Measurements from ENCODE around the gene PLEKHA6.

The PLEKHA6 gene

DNA sequence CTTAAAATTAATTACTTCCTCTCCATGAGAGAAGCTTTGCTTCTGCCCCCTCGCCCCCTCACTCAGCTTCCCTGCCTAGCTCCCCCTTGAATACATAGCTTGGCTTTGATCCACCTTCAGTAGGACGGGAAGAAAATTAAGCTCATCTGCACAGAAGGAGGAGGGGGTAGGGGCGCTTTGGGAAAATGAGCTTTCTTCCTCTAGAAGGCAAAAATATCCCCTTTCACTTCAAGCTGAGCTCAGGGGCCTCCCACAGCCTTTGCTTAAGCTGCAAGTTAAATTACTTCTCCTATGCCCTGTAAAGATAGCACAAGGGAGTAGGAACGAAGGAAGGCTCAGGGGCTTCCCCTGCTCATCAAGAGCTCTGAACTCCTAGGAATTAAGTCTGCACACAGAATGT lies 80.8 kb downstream of the PLEKHA6 start:
- Histone ChIP-seq H3K36me3 (ENCODE audit: low read depth) (no peaks in the 10 kb centered on the region), H3K4me1 (ENCODE audit: insufficient read depth, poor library complexity, severe bottlenecking) (no peaks in the 10 kb centered on the region), H3K9me3 (ENCODE audit: severe bottlenecking) (no peaks in the 10 kb centered on the region), H3K4me3 (ENCODE audit: severe bottlenecking) (no peak overlapping the region), H3K27me3 (ENCODE audit: insufficient read depth, poor library complexity, severe bottlenecking) (no peaks in the 10 kb centered on the region), H3K27ac (ENCODE audit: poor library complexity, severe bottlenecking) (no peak overlapping the region)
- ATAC-seq (ENCODE audit: low read depth), result no peak
- DNase-seq (ENCODE audit: low spot score), result no peak
- TF ChIP-seq CTCF (IDR thresholded peaks at IDR 0.05; ENCODE audit: poor library complexity, severe bottlenecking), result no peak

DNA sequence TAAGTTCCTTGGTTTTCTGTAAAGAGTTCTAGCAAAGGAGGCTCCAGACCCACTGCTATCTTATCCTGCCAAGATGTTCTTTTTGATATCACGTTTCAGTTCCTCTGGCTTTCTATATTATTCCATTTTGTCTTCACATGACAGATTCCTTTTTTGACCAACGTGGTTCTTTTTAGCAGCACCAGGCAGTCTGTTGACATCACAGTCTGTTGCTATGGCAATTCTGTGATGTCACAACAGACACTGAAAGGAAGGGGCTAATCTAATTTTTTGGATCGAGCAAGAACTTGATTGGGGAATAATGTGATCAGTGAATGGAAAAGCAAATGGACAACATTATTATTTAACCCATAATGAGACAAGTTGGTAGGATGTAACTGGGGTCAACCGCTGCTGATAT lies 81.5 kb downstream of the PLEKHA6 start:
- Histone ChIP-seq H3K27ac (ENCODE audit: poor library complexity, severe bottlenecking) (no peak overlapping the region), H3K9me3 (ENCODE audit: severe bottlenecking) (no peaks in the 10 kb centered on the region), H3K27me3 (ENCODE audit: insufficient read depth, poor library complexity, severe bottlenecking) (no peaks in the 10 kb centered on the region), H3K4me1 (ENCODE audit: insufficient read depth, poor library complexity, severe bottlenecking) (no peaks in the 10 kb centered on the region), H3K4me3 (ENCODE audit: severe bottlenecking) (no peak overlapping the region), H3K36me3 (ENCODE audit: low read depth) (no peaks in the 10 kb centered on the region)
- ATAC-seq (ENCODE audit: low read depth) (no peak), DNase-seq (ENCODE audit: low spot score) (no peak)
- no peak for TF ChIP-seq CTCF (IDR thresholded peaks at IDR 0.05; ENCODE audit: poor library complexity, severe bottlenecking)

DNA sequence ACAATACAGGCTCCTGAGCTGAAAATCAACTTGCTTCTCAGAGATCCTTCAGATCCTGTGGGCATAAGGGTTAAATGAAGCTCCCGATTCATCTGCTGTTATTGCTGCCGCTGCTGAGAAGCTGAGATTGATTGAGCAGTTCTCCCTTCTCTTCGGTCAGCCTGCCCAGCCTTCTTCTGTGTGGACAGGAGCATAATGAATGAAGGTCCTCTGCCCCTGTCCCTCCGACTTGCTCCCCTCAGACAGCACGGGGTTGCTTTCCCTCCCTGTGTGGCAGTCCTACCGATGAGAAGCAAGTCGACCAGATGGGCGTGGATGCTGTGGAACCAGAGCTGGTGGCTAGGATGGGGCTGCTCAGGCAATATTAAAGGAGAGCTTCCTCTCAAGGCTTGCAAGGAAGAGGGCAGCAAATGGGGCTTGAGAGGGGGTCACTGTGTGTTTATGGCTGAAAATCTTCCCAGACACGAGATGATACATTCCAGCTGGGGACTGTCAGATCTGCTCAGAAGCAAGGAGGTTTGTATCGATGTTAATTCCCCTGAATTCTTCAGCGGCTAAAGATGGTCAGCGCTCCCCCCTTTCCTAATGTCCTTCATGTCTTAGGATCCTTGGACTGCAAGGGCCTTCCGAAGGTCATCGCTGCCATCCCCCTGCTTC lies 82.0 kb downstream of the PLEKHA6 start:
- Histone ChIP-seq H3K27ac (ENCODE audit: poor library complexity, severe bottlenecking) (no peak overlapping the region), H3K4me3 (ENCODE audit: severe bottlenecking) (no peak overlapping the region), H3K36me3 (ENCODE audit: low read depth) (no peaks in the 10 kb centered on the region), H3K4me1 (ENCODE audit: insufficient read depth, poor library complexity, severe bottlenecking) (no peaks in the 10 kb centered on the region), H3K9me3 (ENCODE audit: severe bottlenecking) (no peaks in the 10 kb centered on the region), H3K27me3 (ENCODE audit: insufficient read depth, poor library complexity, severe bottlenecking) (no peaks in the 10 kb centered on the region)
- no peak for TF ChIP-seq CTCF (IDR thresholded peaks at IDR 0.05; ENCODE audit: poor library complexity, severe bottlenecking)
- ATAC-seq (ENCODE audit: low read depth), result no peak
- DNase-seq (ENCODE audit: low spot score), result no peak

- no peak for TF ChIP-seq CTCF (IDR thresholded peaks at IDR 0.05; ENCODE audit: poor library complexity, severe bottlenecking)
- no peaks in the 10 kb centered on the region for H3K36me3 ChIP-seq (ENCODE audit: low read depth)
- H3K4me3 ChIP-seq (ENCODE audit: severe bottlenecking), result no peak overlapping the region
- no peak for ATAC-seq (ENCODE audit: low read depth)
- no peaks in the 10 kb centered on the region for H3K4me1 ChIP-seq (ENCODE audit: insufficient read depth, poor library complexity, severe bottlenecking)
- H3K27me3 ChIP-seq (ENCODE audit: insufficient read depth, poor library complexity, severe bottlenecking), result no peaks in the 10 kb centered on the region
- DNase-seq (ENCODE audit: low spot score), result no peak
- H3K27ac ChIP-seq (ENCODE audit: poor library complexity, severe bottlenecking), result no peak overlapping the region
- H3K9me3 ChIP-seq (ENCODE audit: severe bottlenecking), result no peaks in the 10 kb centered on the region
Observed at GRCh38 chr1:204275695-204276370, 83.9 kb downstream of the PLEKHA6 start.

GRCh38 chr1:204274446-204274845 lies 85.3 kb downstream of the PLEKHA6 start:
- Histone ChIP-seq H3K36me3 (ENCODE audit: low read depth) (no peaks in the 10 kb centered on the region), H3K4me3 (ENCODE audit: severe bottlenecking) (no peak overlapping the region), H3K27ac (ENCODE audit: poor library complexity, severe bottlenecking) (no peak overlapping the region), H3K4me1 (ENCODE audit: insufficient read depth, poor library complexity, severe bottlenecking) (no peaks in the 10 kb centered on the region), H3K27me3 (ENCODE audit: insufficient read depth, poor library complexity, severe bottlenecking) (no peaks in the 10 kb centered on the region), H3K9me3 (ENCODE audit: severe bottlenecking) (no peaks in the 10 kb centered on the region)
- TF ChIP-seq CTCF (IDR thresholded peaks at IDR 0.05; ENCODE audit: poor library complexity, severe bottlenecking), result no peak
- DNase-seq (ENCODE audit: low spot score) (no peak), ATAC-seq (ENCODE audit: low read depth) (no peak)
